GM23338 (cell line): ENCODE results near the gene IL20. TPM values are rescaled to one million over a fixed set of nuclear protein-coding genes. Genes with fewer than 3 reads are reported as not detected.

ENCODE experiments used
- ATAC-seq: fragments of 200-7000 bp; cut with Tn5 transposase; 3 replicates; pipeline ENCODE4 v1.9.1; 2020
- DNase-seq: peaks from one replicate; pipeline ENCODE4 v3.0.0-alpha.2; 2015; ENCODE audit warnings: low spot score
- H2AFZ ChIP-seq: fragments of 200-600 bp; sonication (generic); 2 replicates; pipeline ENCODE4 v1.8.0; 2016; ENCODE audit warnings: antibody characterized with exemption, mild to moderate bottlenecking, moderate library complexity
- H3F3A ChIP-seq: fragments of 200-600 bp; sonication (generic); replicated peaks from 2 replicates; pipeline ENCODE4 v1.8.0; 2017; ENCODE audit warnings: antibody characterized with exemption, mixed run types, low read depth
- H3K27ac ChIP-seq: fragments of 200-600 bp; sonication (generic); 2 replicates; pipeline ENCODE4 v1.6.1; 2016; ENCODE audit warnings: low read depth
- H3K27me3 ChIP-seq: fragments of 200-600 bp; sonication (generic); 2 replicates; pipeline ENCODE4 v1.8.0; 2016; ENCODE audit warnings: mild to moderate bottlenecking, mixed run types, moderate library complexity; ENCODE audit not compliant: insufficient read depth
- H3K36me3 ChIP-seq: fragments of 200-600 bp; sonication (generic); 2 replicates; pipeline ENCODE4 v1.8.0; 2016; ENCODE audit warnings: mild to moderate bottlenecking; ENCODE audit not compliant: insufficient read depth
- H3K4me1 ChIP-seq: fragments of 200-600 bp; sonication (generic); 2 replicates; pipeline ENCODE4 v1.8.0; 2016; ENCODE audit warnings: mild to moderate bottlenecking, moderate library complexity; ENCODE audit not compliant: insufficient read depth
- H3K4me2 ChIP-seq: fragments of 200-600 bp; sonication (generic); 2 replicates; pipeline ENCODE4 v1.7.1; 2017; ENCODE audit warnings: mixed run types
- H3K4me3 ChIP-seq: fragments of 200-600 bp; sonication (generic); 2 replicates; pipeline ENCODE4 v1.6.1; 2016; ENCODE audit warnings: mixed run types
- H3K79me2 ChIP-seq: fragments of 200-600 bp; sonication (generic); replicated peaks from 2 replicates; pipeline ENCODE4 v1.8.0; 2017; ENCODE audit warnings: mild to moderate bottlenecking; ENCODE audit not compliant: insufficient read depth
- H3K9me2 ChIP-seq: fragments of 200-600 bp; sonication (generic); 2 replicates; pipeline ENCODE4 v1.8.0; 2017; ENCODE audit not compliant: insufficient read depth
- H4K20me1 ChIP-seq: fragments of 200-600 bp; sonication (generic); replicated peaks from 2 replicates; pipeline ENCODE4 v1.8.0; 2017; ENCODE audit warnings: mild to moderate bottlenecking; ENCODE audit not compliant: insufficient read depth
- H3K27ac Mint-ChIP-seq: 2 replicates; pipeline ENCODE4 v1.8.0; 2020; ENCODE audit warnings: inconsistent platforms, mild to moderate bottlenecking, moderate library complexity, mixed read lengths
- H3K27me3 Mint-ChIP-seq: 3 replicates; pipeline ENCODE4 v1.8.0; 2022; ENCODE audit warnings: low read depth, mild to moderate bottlenecking, moderate library complexity, mixed read lengths, inconsistent platforms; ENCODE audit not compliant: insufficient read depth, poor library complexity
- H3K36me3 Mint-ChIP-seq: 3 replicates; pipeline ENCODE4 v1.8.0; 2021; ENCODE audit warnings: low read depth, mild to moderate bottlenecking, inconsistent platforms, moderate library complexity, mixed read lengths
- H3K4me1 Mint-ChIP-seq: 3 replicates; pipeline ENCODE4 v1.8.0; 2020; ENCODE audit warnings: mild to moderate bottlenecking, inconsistent platforms, mixed read lengths
- H3K4me3 Mint-ChIP-seq: 3 replicates; pipeline ENCODE4 v1.8.0; 2021; ENCODE audit warnings: moderate library complexity, mild to moderate bottlenecking, inconsistent platforms, mixed read lengths
- H3K9me3 Mint-ChIP-seq: 3 replicates; pipeline ENCODE4 v1.8.0; 2020; ENCODE audit warnings: moderate library complexity, mild to moderate bottlenecking, inconsistent platforms, mixed read lengths
- CREB1 ChIP-seq: fragments of 250-450 bp; sonication (Bioruptor Pico); IDR thresholded peaks from 2 replicates; pipeline ENCODE4 v1.5.0; 2020; ENCODE audit warnings: low read depth, mild to moderate bottlenecking, moderate library complexity
- ETS1 ChIP-seq: IDR thresholded peaks from 2 replicates; pipeline ENCODE4 v1.6.1; 2016; ENCODE audit warnings: antibody characterized with exemption
- EZH2 ChIP-seq: fragments of 200-600 bp; sonication (generic); IDR thresholded peaks from one replicate; pipeline ENCODE4 v1.8.0; 2017; ENCODE audit warnings: antibody characterized with exemption, mild to moderate bottlenecking, low read depth; ENCODE audit not compliant: unreplicated experiment
- NANOG ChIP-seq: IDR thresholded peaks from 2 replicates; pipeline ENCODE4 v1.6.1; 2016; ENCODE audit warnings: antibody characterized with exemption, borderline replicate concordance
- POLR2AphosphoS5 ChIP-seq: IDR thresholded peaks from 2 replicates; pipeline ENCODE4 v1.6.1; 2016; ENCODE audit warnings: antibody characterized with exemption, low read depth
- REST ChIP-seq: IDR thresholded peaks from one replicate; pipeline ENCODE4 v1.6.1; 2018; ENCODE audit warnings: antibody characterized with exemption; ENCODE audit not compliant: unreplicated experiment
- ZNF114 ChIP-seq: fragments of 250-450 bp; sonication (Bioruptor Pico); IDR thresholded peaks from 2 replicates; pipeline ENCODE4 v1.5.0; 2020; ENCODE audit warnings: mild to moderate bottlenecking, moderate library complexity
- ZNF331 ChIP-seq: fragments of 250-450 bp; sonication (Bioruptor Pico); IDR thresholded peaks from 2 replicates; pipeline ENCODE4 v1.5.0; 2020; ENCODE audit warnings: low read depth, mild to moderate bottlenecking, moderate library complexity
- ZNF462 ChIP-seq: fragments of 250-450 bp; sonication (Bioruptor Pico); IDR thresholded peaks from 2 replicates; pipeline ENCODE4 v1.5.0; 2020; ENCODE audit warnings: mild to moderate bottlenecking, moderate library complexity
- polyA plus RNA-seq: library from polyadenylated mRNA; unstranded; fragments of >200 nt; fragmentation: Nextera tagmentation; extraction: Ambion mirVana; gene quantifications from 2 replicates; pipeline ENCODE4 v1.2.1, GENCODE V29; 2016
- total RNA-seq: library from RNA; depleted of rRNA; stranded (reverse); fragments of >200 nt; shearing (Covaris generic); gene quantifications from 2 replicates; pipeline ENCODE4 v1.2.3, GENCODE V29; 2014

IL20 gene
- total and polyA plus RNA-seq, 2 experiments from 2014 or later = not detected

GRCh38 chr1:206824331-206824730 is 41.1 kb upstream of the IL20 start (continued):
- TF ChIP-seq ZNF114 (CRISPR knock-in tag) (no peak), POLR2AphosphoS5 (no peak), NANOG (no peak), CREB1 (CRISPR knock-in tag) (no peak), ZNF331 (CRISPR knock-in tag) (no peak), EZH2 (no peak)

GRCh38 chr1:206826394-206826793 is 39.0 kb upstream of the IL20 start:
- Histone ChIP-seq H3K4me1 (no peaks in the 10 kb centered on the region; the same call in 1 of the 2 replicates), H3K27ac (no peak overlapping the region), H4K20me1 (no peaks in the 10 kb centered on the region), H3K36me3 (no peaks in the 10 kb centered on the region), H3K79me2 (no peaks in the 10 kb centered on the region), H3K27me3 (no peaks in the 10 kb centered on the region), H3K4me3 (no peak overlapping the region), H3K4me2 (no peak overlapping the region), H2AFZ (peak overlapping the region; percentile 78), H3K9me2 (no peaks in the 10 kb centered on the region), H3F3A (no peaks in the 10 kb centered on the region)
- TF ChIP-seq ETS1 (no peak), REST (no peak), CREB1 (CRISPR knock-in tag) (no peak)
- no peaks in the 10 kb centered on the region for H3K9me3 Mint-ChIP-seq
- DNase-seq (no peak), ATAC-seq (no peak)
- no peaks in the 10 kb centered on the region for H3K27me3 Mint-ChIP-seq
- H3K36me3 Mint-ChIP-seq = no peaks in the 10 kb centered on the region
- no peak overlapping the region for H3K4me3 Mint-ChIP-seq
- peaks cover 5% of the 10 kb centered on the region; the same call in 2 of the 3 replicates for H3K4me1 Mint-ChIP-seq
- H3K27ac Mint-ChIP-seq = no peak overlapping the region; the same call in 1 of the 2 replicates

- no peak overlapping the region for H3K27ac Mint-ChIP-seq
- DNase-seq (no peak), ATAC-seq (no peak)
- no peaks in the 10 kb centered on the region for H4K20me1 ChIP-seq
- H3K4me1 ChIP-seq = no peaks in the 10 kb centered on the region; the same call in 1 of the 2 replicates
- no peak overlapping the region for H3K4me3 Mint-ChIP-seq
- no peak overlapping the region for H2AFZ ChIP-seq
- H3K36me3 ChIP-seq = no peaks in the 10 kb centered on the region
- no peaks in the 10 kb centered on the region for H3K36me3 Mint-ChIP-seq
- H3K4me1 Mint-ChIP-seq = peaks cover 3% of the 10 kb centered on the region; the same call in 1 of the 3 replicates
- H3K27ac ChIP-seq = no peak overlapping the region
- no peak overlapping the region for H3K4me3 ChIP-seq
- H3K27me3 Mint-ChIP-seq = peaks cover 1% of the 10 kb centered on the region
- H3F3A ChIP-seq = no peaks in the 10 kb centered on the region
- H3K79me2 ChIP-seq = no peaks in the 10 kb centered on the region
- H3K4me2 ChIP-seq = no peak overlapping the region
- H3K9me3 Mint-ChIP-seq = no peaks in the 10 kb centered on the region
- no peaks in the 10 kb centered on the region for H3K9me2 ChIP-seq
- H3K27me3 ChIP-seq = no peaks in the 10 kb centered on the region
- TF ChIP-seq POLR2AphosphoS5 (no peak), NANOG (no peak), ZNF331 (CRISPR knock-in tag) (no peak), ZNF114 (CRISPR knock-in tag) (no peak), ZNF462 (CRISPR knock-in tag) (no peak), CREB1 (CRISPR knock-in tag) (no peak)
Measured at GRCh38 chr1:206828061-206828460, 37.4 kb upstream of the IL20 start.
